Measurements from ENCODE around the gene JAKMIP1. TPM values are rescaled to one million over a fixed set of nuclear protein-coding genes. Genes with fewer than 3 reads are reported as not detected.
"Not testable (repeated sequence)": the region's sequence is repeated elsewhere in the genome, so short reads cannot be mapped to it uniquely, and the experiment has no call there.

JAKMIP1 gene
- total and polyA plus RNA-seq, 5 donors from 2014 or later = 18.7 to 39.7 (median 32.6) TPM

- Mint-ChIP-seq H3K4me1 (peaks cover 0 to 18% (median 4%) of the 10 kb centered on the region in 4 donors), H3K27me3 (no peaks in the 10 kb centered on the region), H3K27ac (no peak overlapping the region), H3K36me3 (peaks cover 15% of the 10 kb centered on the region), H3K9me3 (peaks cover 0 to 15% (median 5%) of the 10 kb centered on the region in 7 donors), H3K4me3 (no peak overlapping the region)
- H3K9me3 ChIP-seq (ENCODE audit: control insufficient read depth in 2 of 2, low read length in 2 of 2) = peaks cover 5 to 6% of the 10 kb centered on the region in 2 experiments
- no peaks in the 10 kb centered on the region for H3K4me1 ChIP-seq (ENCODE audit: control insufficient read depth, insufficient read depth, low read length, poor library complexity, severe bottlenecking)
- no peaks in the 10 kb centered on the region for H3K27me3 ChIP-seq (ENCODE audit: control insufficient read depth, insufficient read depth, low read length)
- DNase-seq (no peak), ATAC-seq (ENCODE audit: low read depth in 2 of 2) (no peak)
- H3K4me3 ChIP-seq (ENCODE audit: low read depth, low read length) = no peak overlapping the region
- H3K27ac ChIP-seq (ENCODE audit: insufficient read depth, low read length, poor library complexity, severe bottlenecking) = no peak overlapping the region
- H3K36me3 ChIP-seq (ENCODE audit: control insufficient read depth, insufficient read depth, low read length) = peaks cover 3% of the 10 kb centered on the region
Measured at GRCh38 chr4:6142935-6143602, 57.3 kb downstream of the JAKMIP1 start.

GRCh38 chr4:6142511-6142910 is 57.8 kb downstream of the JAKMIP1 start:
- Histone ChIP-seq H3K36me3 (ENCODE audit: control insufficient read depth, insufficient read depth, low read length) (peaks cover 2% of the 10 kb centered on the region), H3K4me3 (ENCODE audit: low read depth, low read length) (no peak overlapping the region), H3K27ac (ENCODE audit: insufficient read depth, low read length, poor library complexity, severe bottlenecking) (no peak overlapping the region), H3K9me3 (ENCODE audit: control insufficient read depth in 2 of 2, low read length in 2 of 2) (peaks cover 5 to 6% of the 10 kb centered on the region in 2 experiments), H3K4me1 (ENCODE audit: control insufficient read depth, insufficient read depth, low read length, poor library complexity, severe bottlenecking) (no peaks in the 10 kb centered on the region), H3K27me3 (ENCODE audit: control insufficient read depth, insufficient read depth, low read length) (no peaks in the 10 kb centered on the region)
- H3K4me1 Mint-ChIP-seq = peaks cover 0 to 14% (median under 1%) of the 10 kb centered on the region in 4 donors
- DNase-seq (no peak), ATAC-seq (ENCODE audit: low read depth in 2 of 2) (no peak)
- H3K9me3 Mint-ChIP-seq = peaks cover 0 to 12% (median 5%) of the 10 kb centered on the region in 7 donors
- no peak overlapping the region for H3K4me3 Mint-ChIP-seq
- H3K27me3 Mint-ChIP-seq = no peaks in the 10 kb centered on the region
- H3K36me3 Mint-ChIP-seq = peaks cover 10% of the 10 kb centered on the region
- H3K27ac Mint-ChIP-seq = no peak overlapping the region

GRCh38 chr4:6141554-6141953 is 58.8 kb downstream of the JAKMIP1 start:
- ATAC-seq (ENCODE audit: low read depth in 2 of 2) = no peak
- Mint-ChIP-seq H3K27me3 (no peaks in the 10 kb centered on the region), H3K4me1 (peaks cover 0 to 9% (median under 1%) of the 10 kb centered on the region in 4 donors), H3K4me3 (no peak overlapping the region), H3K36me3 (peaks cover 10% of the 10 kb centered on the region), H3K9me3 (peaks cover 0 to 11% (median 5%) of the 10 kb centered on the region in 7 donors), H3K27ac (no peak overlapping the region)
- H3K4me3 ChIP-seq (ENCODE audit: low read depth, low read length) = no peak overlapping the region
- H3K36me3 ChIP-seq (ENCODE audit: control insufficient read depth, insufficient read depth, low read length) = peaks cover 2% of the 10 kb centered on the region
- peaks cover 5 to 6% of the 10 kb centered on the region in 2 experiments for H3K9me3 ChIP-seq (ENCODE audit: control insufficient read depth in 2 of 2, low read length in 2 of 2)
- H3K4me1 ChIP-seq (ENCODE audit: control insufficient read depth, insufficient read depth, low read length, poor library complexity, severe bottlenecking) = no peaks in the 10 kb centered on the region
- no peaks in the 10 kb centered on the region for H3K27me3 ChIP-seq (ENCODE audit: control insufficient read depth, insufficient read depth, low read length)
- no peak for DNase-seq
- no peak overlapping the region for H3K27ac ChIP-seq (ENCODE audit: insufficient read depth, low read length, poor library complexity, severe bottlenecking)

GRCh38 chr4:6141021-6141420 is 59.3 kb downstream of the JAKMIP1 start:
- H3K4me3 Mint-ChIP-seq; H3K4me3 ChIP-seq (ENCODE audit: low read depth, low read length); H3K4me1 Mint-ChIP-seq; H3K9me3 ChIP-seq (ENCODE audit: control insufficient read depth in 2 of 2, low read length in 2 of 2); DNase-seq; ATAC-seq (ENCODE audit: low read depth in 2 of 2); H3K27me3 Mint-ChIP-seq; H3K27ac ChIP-seq (ENCODE audit: insufficient read depth, low read length, poor library complexity, severe bottlenecking); H3K27me3 ChIP-seq (ENCODE audit: control insufficient read depth, insufficient read depth, low read length); H3K27ac Mint-ChIP-seq; H3K36me3 Mint-ChIP-seq; H3K4me1 ChIP-seq (ENCODE audit: control insufficient read depth, insufficient read depth, low read length, poor library complexity, severe bottlenecking); H3K36me3 ChIP-seq (ENCODE audit: control insufficient read depth, insufficient read depth, low read length): not testable (repeated sequence)
- peaks cover 0 to 11% (median 5%) of the 10 kb centered on the region in 7 donors for H3K9me3 Mint-ChIP-seq

GRCh38 chr4:6137747-6138135 is 62.6 kb downstream of the JAKMIP1 start:
- Histone ChIP-seq H3K9me3 (ENCODE audit: control insufficient read depth in 2 of 2, low read length in 2 of 2) (no peaks in the 10 kb centered on the region), H3K27me3 (ENCODE audit: control insufficient read depth, insufficient read depth, low read length) (no peaks in the 10 kb centered on the region), H3K4me3 (ENCODE audit: low read depth, low read length) (no peak overlapping the region), H3K27ac (ENCODE audit: insufficient read depth, low read length, poor library complexity, severe bottlenecking) (no peak overlapping the region), H3K4me1 (ENCODE audit: control insufficient read depth, insufficient read depth, low read length, poor library complexity, severe bottlenecking) (peaks cover 12% of the 10 kb centered on the region), H3K36me3 (ENCODE audit: control insufficient read depth, insufficient read depth, low read length) (peaks cover 2% of the 10 kb centered on the region)
- Mint-ChIP-seq H3K9me3 (peaks cover 0 to 2% (median 0%) of the 10 kb centered on the region in 7 donors), H3K4me3 (no peak overlapping the region), H3K27me3 (no peaks in the 10 kb centered on the region), H3K36me3 (no peaks in the 10 kb centered on the region), H3K4me1 (peaks cover 6 to 21% (median 13%) of the 10 kb centered on the region in 4 donors), H3K27ac (no peak overlapping the region)
- DNase-seq (no peak), ATAC-seq (ENCODE audit: low read depth in 2 of 2) (no peak)

GRCh38 chr4:6137027-6137746 is 63.2 kb downstream of the JAKMIP1 start:
- Histone ChIP-seq H3K27ac (ENCODE audit: insufficient read depth, low read length, poor library complexity, severe bottlenecking) (no peak overlapping the region), H3K4me1 (ENCODE audit: control insufficient read depth, insufficient read depth, low read length, poor library complexity, severe bottlenecking) (peaks cover 12% of the 10 kb centered on the region), H3K27me3 (ENCODE audit: control insufficient read depth, insufficient read depth, low read length) (no peaks in the 10 kb centered on the region), H3K9me3 (ENCODE audit: control insufficient read depth in 2 of 2, low read length in 2 of 2) (no peaks in the 10 kb centered on the region), H3K4me3 (ENCODE audit: low read depth, low read length) (no peak overlapping the region), H3K36me3 (ENCODE audit: control insufficient read depth, insufficient read depth, low read length) (peaks cover 2% of the 10 kb centered on the region)
- Mint-ChIP-seq H3K4me3 (no peak overlapping the region), H3K4me1 (peaks cover 6 to 21% (median 13%) of the 10 kb centered on the region in 4 donors), H3K27me3 (no peaks in the 10 kb centered on the region), H3K27ac (peak overlapping the region in 1 of 3 donors; percentile 81), H3K9me3 (peaks cover 0 to 2% (median 0%) of the 10 kb centered on the region in 7 donors), H3K36me3 (no peaks in the 10 kb centered on the region)
- DNase-seq (no peak), ATAC-seq (ENCODE audit: low read depth in 2 of 2) (no peak)

- H3K27me3 ChIP-seq (ENCODE audit: control insufficient read depth, insufficient read depth, low read length) = no peaks in the 10 kb centered on the region
- DNase-seq = peak; percentile 49 to 90 (median 73)
Measured at GRCh38 chr4:6134612-6135220, 65.6 kb downstream of the JAKMIP1 start.

More at GRCh38 chr4:6134612-6135220, 65.6 kb downstream of the JAKMIP1 start:
- Histone ChIP-seq H3K4me3 (ENCODE audit: low read depth, low read length) (no peak overlapping the region), H3K4me1 (ENCODE audit: control insufficient read depth, insufficient read depth, low read length, poor library complexity, severe bottlenecking) (peaks cover 12% of the 10 kb centered on the region), H3K27ac (ENCODE audit: insufficient read depth, low read length, poor library complexity, severe bottlenecking) (no peak overlapping the region), H3K36me3 (ENCODE audit: control insufficient read depth, insufficient read depth, low read length) (peaks cover 2% of the 10 kb centered on the region), H3K9me3 (ENCODE audit: control insufficient read depth in 2 of 2, low read length in 2 of 2) (no peaks in the 10 kb centered on the region)
- ATAC-seq (ENCODE audit: low read depth in 2 of 2) = peak; percentile 97 to 98
- peaks cover 8 to 29% (median 16%) of the 10 kb centered on the region in 4 donors for H3K4me1 Mint-ChIP-seq
- H3K27me3 Mint-ChIP-seq = no peaks in the 10 kb centered on the region
- peaks cover 4% of the 10 kb centered on the region for H3K36me3 Mint-ChIP-seq
- H3K4me3 Mint-ChIP-seq = peak overlapping the region in 3 of 4 donors; percentile 1 to 29 (median 6)
- peaks cover 0 to 2% (median 0%) of the 10 kb centered on the region in 7 donors for H3K9me3 Mint-ChIP-seq
- H3K27ac Mint-ChIP-seq = peak overlapping the region; percentile 81 to 92 (median 87)
